H9 (cell line): ENCODE data around the gene ALKBH2. TPM values are rescaled to one million over a fixed set of nuclear protein-coding genes. Genes with fewer than 3 reads are reported as not detected.
A peak's percentile ranks its signal among the peaks of the same experiment; 100 is the strongest.

Source experiments
- DNase-seq: peaks from one replicate; pipeline ENCODE4 v3.0.0-alpha.2; 2017
- H2AFZ ChIP-seq: one replicate; pipeline ENCODE4 v1.6.1; 2013; ENCODE audit warnings: mild to moderate bottlenecking, low read length, control low read depth, moderate library complexity
- H2AK5ac ChIP-seq: 2 replicates; pipeline ENCODE4 v1.6.1; 2013; ENCODE audit warnings: low read length, control low read depth, mixed read lengths; ENCODE audit not compliant: insufficient read length
- H2BK120ac ChIP-seq: one replicate; pipeline ENCODE4 v1.6.1; 2013; ENCODE audit warnings: low read depth, mild to moderate bottlenecking, low read length, control low read depth, inconsistent platforms; ENCODE audit not compliant: poor library complexity, severe bottlenecking
- H2BK12ac ChIP-seq: 2 replicates; pipeline ENCODE4 v1.6.1; 2013; ENCODE audit warnings: low read length, control low read depth, mixed read lengths, low read depth; ENCODE audit not compliant: insufficient read length
- H2BK15ac ChIP-seq: 2 replicates; pipeline ENCODE4 v1.6.1; 2013; ENCODE audit warnings: low read depth, low read length, control low read depth
- H2BK20ac ChIP-seq: one replicate; pipeline ENCODE4 v1.6.1; 2013; ENCODE audit warnings: low read depth, mild to moderate bottlenecking, low read length, control low read depth, inconsistent platforms; ENCODE audit not compliant: poor library complexity, severe bottlenecking
- H2BK5ac ChIP-seq: 2 replicates; pipeline ENCODE4 v1.6.1; 2013; ENCODE audit warnings: low read length, control low read depth, mixed read lengths; ENCODE audit not compliant: insufficient read length
- H3K14ac ChIP-seq: 2 replicates; pipeline ENCODE4 v1.6.1; 2013; ENCODE audit warnings: low read length, control low read depth; ENCODE audit not compliant: insufficient read depth
- H3K18ac ChIP-seq: 2 replicates; pipeline ENCODE4 v1.6.1; 2013; ENCODE audit warnings: low read depth, mild to moderate bottlenecking, mixed read lengths, low read length, control low read depth; ENCODE audit not compliant: insufficient read length
- H3K23ac ChIP-seq: 2 replicates; pipeline ENCODE4 v1.6.1; 2013; ENCODE audit warnings: low read length, control low read depth, mixed read lengths, low read depth; ENCODE audit not compliant: insufficient read length
- H3K23me2 ChIP-seq: 2 replicates; pipeline ENCODE4 v1.6.1; 2013; ENCODE audit warnings: low read depth, mild to moderate bottlenecking, mixed read lengths, low read length, control low read depth; ENCODE audit not compliant: insufficient read length, poor library complexity, severe bottlenecking
- H3K27ac ChIP-seq: 2 replicates; pipeline ENCODE4 v1.5.1; 2013; ENCODE audit warnings: low read length, control low read depth, mixed read lengths, low read depth; ENCODE audit not compliant: insufficient read length
- H3K27me3 ChIP-seq: 2 replicates; pipeline ENCODE4 v1.6.1; 2013; ENCODE audit warnings: low read length, control low read depth, inconsistent platforms; ENCODE audit not compliant: insufficient read depth
- H3K4ac ChIP-seq: 2 replicates; pipeline ENCODE4 v1.6.1; 2013; ENCODE audit warnings: low read depth, mild to moderate bottlenecking, control low read depth, inconsistent platforms, low read length, moderate library complexity
- H3K4me1 ChIP-seq: 2 replicates; pipeline ENCODE4 v1.6.1; 2013; ENCODE audit warnings: low read length, control low read depth, inconsistent platforms; ENCODE audit not compliant: insufficient read depth
- H3K4me2 ChIP-seq: 2 replicates; pipeline ENCODE4 v1.6.1; 2013; ENCODE audit warnings: low read length, control low read depth, mixed read lengths; ENCODE audit not compliant: insufficient read length, insufficient read depth
- H3K56ac ChIP-seq: 2 replicates; pipeline ENCODE4 v1.6.1; 2013; ENCODE audit warnings: low read depth, mild to moderate bottlenecking, mixed read lengths, low read length, control low read depth; ENCODE audit not compliant: insufficient read length
- H3K79me1 ChIP-seq: 2 replicates; pipeline ENCODE4 v1.6.1; 2013; ENCODE audit warnings: low read depth, mild to moderate bottlenecking, moderate library complexity, low read length, control low read depth, inconsistent platforms; ENCODE audit not compliant: insufficient read depth, poor library complexity, severe bottlenecking
- H3K79me2 ChIP-seq: 2 replicates; pipeline ENCODE4 v1.6.1; 2013; ENCODE audit warnings: low read length, control low read depth, inconsistent platforms; ENCODE audit not compliant: insufficient read depth
- H3K9ac ChIP-seq: 2 replicates; pipeline ENCODE4 v1.6.1; 2013; ENCODE audit warnings: low read length, control low read depth, mixed read lengths; ENCODE audit not compliant: insufficient read length; ENCODE audit errors: extremely low read depth
- H3K9me3 ChIP-seq: one replicate; pipeline ENCODE4 v1.6.1; 2013; ENCODE audit warnings: low read depth, low read length, inconsistent platforms; ENCODE audit not compliant: control insufficient read depth
- H3T11ph ChIP-seq: one replicate; pipeline ENCODE4 v1.6.1; 2013; ENCODE audit warnings: mild to moderate bottlenecking, low read length, control low read depth, inconsistent platforms
- H4K20me1 ChIP-seq: one replicate; pipeline ENCODE4 v1.6.1; 2013; ENCODE audit not compliant: control insufficient read depth, insufficient read length, insufficient read depth
- H4K5ac ChIP-seq: 2 replicates; pipeline ENCODE4 v1.6.1; 2013; ENCODE audit warnings: low read depth, mild to moderate bottlenecking, mixed read lengths, low read length, control low read depth; ENCODE audit not compliant: insufficient read length
- H4K8ac ChIP-seq: replicated peaks from 2 replicates; pipeline ENCODE4 v1.6.1; 2013; ENCODE audit warnings: low read length, control low read depth, mixed read lengths, low read depth; ENCODE audit not compliant: insufficient read length
- H4K91ac ChIP-seq: 2 replicates; pipeline ENCODE4 v1.6.1; 2013; ENCODE audit warnings: low read depth, mild to moderate bottlenecking, moderate library complexity, mixed read lengths, low read length, control low read depth; ENCODE audit not compliant: insufficient read length
- H3K27ac Mint-ChIP-seq, 3 experiments: 2 replicates in 2 of 3; 3 replicates in 1 of 3; pipeline ENCODE4 v1.8.0; 2020 to 2021; ENCODE audit warnings: mixed read lengths in 3 of 3, mild to moderate bottlenecking in 1 of 3, moderate library complexity in 1 of 3
- H3K27me3 Mint-ChIP-seq: 2 replicates; pipeline ENCODE4 v1.8.0; 2021; ENCODE audit warnings: low read depth, mild to moderate bottlenecking, moderate library complexity, mixed read lengths
- H3K36me3 Mint-ChIP-seq, 3 experiments: 2 replicates in 2 of 3; 3 replicates in 1 of 3; pipeline ENCODE4 v1.8.0; 2020 to 2021; ENCODE audit warnings: low read depth in 3 of 3, mixed read lengths in 3 of 3; ENCODE audit not compliant: insufficient read depth in 1 of 3
- H3K4me1 Mint-ChIP-seq, 2 experiments: 2 replicates each; pipeline ENCODE4 v1.8.0; 2020; ENCODE audit warnings: mixed read lengths in 2 of 2
- H3K4me3 Mint-ChIP-seq, 2 experiments: 2 replicates in 1 of 2; 3 replicates in 1 of 2; pipeline ENCODE4 v1.8.0; 2020 to 2021; ENCODE audit warnings: mild to moderate bottlenecking in 2 of 2, mixed read lengths in 2 of 2, moderate library complexity in 1 of 2
- H3K9me3 Mint-ChIP-seq, 2 experiments: 2 replicates in 1 of 2; 3 replicates in 1 of 2; pipeline ENCODE4 v1.8.0; 2020; ENCODE audit warnings: mild to moderate bottlenecking in 2 of 2, mixed read lengths in 2 of 2, moderate library complexity in 1 of 2
- CTCF ChIP-seq: fragments of 200-600 bp; sonication (generic); conservative IDR thresholded peaks from 3 replicates; pipeline ENCODE4 v1.8.0; 2021; ENCODE audit warnings: antibody characterized with exemption, mild to moderate bottlenecking
- WGBS: extraction: QIAGEN DNeasy Blood & Tissue Kit; methylation state at CpG from one replicate; pipeline ENCODE4 v1.1.7; 2013; ENCODE audit warnings: missing lambda C conversion rate, low lambda C conversion rate, mixed read lengths; ENCODE audit not compliant: insufficient read length; ENCODE audit errors: extremely low coverage; 5-methylcytosine and 5-hydroxymethylcytosine counted together
- total RNA-seq: library from RNA; stranded (reverse); gene quantifications from 2 replicates; pipeline ENCODE4 v1.2.1, GENCODE V29; 2021

ALKBH2 gene
- total RNA-seq, 1 experiment from 2014 or later: 24.4 TPM

- Histone ChIP-seq H3K56ac (no peak overlapping the region), H2AFZ (no peak overlapping the region), H3K27ac (no peak overlapping the region), H2BK12ac (no peak overlapping the region), H3K14ac (peak overlapping the region; percentile 32; the same call in 1 of the 2 replicates), H2AK5ac (no peak overlapping the region), H3K23ac (no peak overlapping the region), H3K9me3 (no peaks in the 10 kb centered on the region), H3T11ph (no peak overlapping the region), H4K8ac (no peak overlapping the region), H3K79me2 (no peaks in the 10 kb centered on the region), H3K9ac (no peak overlapping the region), H3K4me2 (no peak overlapping the region), H3K18ac (no peak overlapping the region), H4K91ac (no peak overlapping the region), H3K79me1 (no peaks in the 10 kb centered on the region), H4K5ac (no peak overlapping the region), H3K23me2 (peaks cover 4% of the 10 kb centered on the region), H2BK15ac (no peak overlapping the region), H2BK5ac (no peak overlapping the region), H3K4ac (no peak overlapping the region), H3K27me3 (no peaks in the 10 kb centered on the region), H4K20me1 (no peaks in the 10 kb centered on the region), H3K4me1 (peaks cover 6% of the 10 kb centered on the region; the same call in 1 of the 2 replicates), H2BK120ac (no peak overlapping the region), H2BK20ac (no peak overlapping the region)
- no CpG with 5 or more reads among the region's 3 CpGs for WGBS
- Mint-ChIP-seq H3K9me3 (no peaks in the 10 kb centered on the region), H3K4me1 (peaks cover 22 to 25% of the 10 kb centered on the region in 2 experiments), H3K27ac (peak overlapping the region in 2 of 3 experiments; percentile 26 to 85; a peak in 3 of 7 replicates), H3K4me3 (no peak overlapping the region), H3K36me3 (peaks cover 0 to 9% (median 3%) of the 10 kb centered on the region in 3 experiments; a peak in 3 of 7 replicates), H3K27me3 (no peaks in the 10 kb centered on the region)
- no peak for TF ChIP-seq CTCF
- no peak for DNase-seq
Observed at GRCh38 chr12:109115404-109115757, 22.1 kb upstream of the ALKBH2 start.
